DOHH2 (cell line): Measurements from ENCODE around the gene ZNF135.

ENCODE experiments used
- EZH2phosphoT487 ChIP-seq: fragments of 200-600 bp; sonication (generic); IDR thresholded peaks from 2 replicates; pipeline ENCODE4 v1.6.1; 2017; ENCODE audit warnings: borderline replicate concordance, mild to moderate bottlenecking, antibody characterized with exemption, low read length, moderate library complexity, mixed read lengths
- TF ChIP-seq, protein P1 (sequence below): fragments of 200-600 bp; sonication (generic); IDR thresholded peaks from one replicate; pipeline ENCODE4 v1.5.1; 2014; ENCODE audit warnings: antibody characterized with exemption, mild to moderate bottlenecking, low read depth, low read length; ENCODE audit not compliant: poor library complexity, severe bottlenecking

DNA sequence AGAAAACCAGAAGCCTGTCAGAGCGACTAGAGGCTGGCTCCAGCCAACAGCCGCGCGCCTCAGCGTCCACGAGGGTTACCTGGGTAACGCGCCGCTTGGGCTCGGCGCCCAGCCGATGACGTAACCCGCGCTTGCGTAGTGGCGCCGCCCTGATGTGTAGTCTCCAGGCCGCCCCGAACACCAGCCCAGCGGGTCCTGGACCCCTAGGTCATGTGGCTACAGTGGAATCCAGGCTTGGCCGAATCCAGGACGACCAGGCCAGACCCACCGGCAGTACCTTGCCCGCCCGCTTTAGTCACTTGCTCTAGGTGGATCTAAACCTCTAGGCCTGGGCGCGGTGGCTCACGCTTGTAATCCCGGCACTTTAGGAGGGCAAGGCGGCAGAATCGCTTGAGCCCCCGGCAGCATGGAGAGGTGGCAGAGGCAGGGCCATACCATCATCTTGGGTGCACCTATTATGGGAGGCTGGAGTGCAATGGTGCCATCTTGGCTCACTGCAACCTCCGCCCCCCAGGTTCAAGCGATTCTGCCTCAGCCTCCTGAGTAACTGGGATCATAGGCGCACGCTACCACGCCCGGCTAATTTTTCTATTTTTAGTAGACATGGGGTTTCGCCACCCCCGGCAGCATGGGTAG is 49.3 kb upstream of the ZNF135 start:
- TF ChIP-seq, protein P1, sequence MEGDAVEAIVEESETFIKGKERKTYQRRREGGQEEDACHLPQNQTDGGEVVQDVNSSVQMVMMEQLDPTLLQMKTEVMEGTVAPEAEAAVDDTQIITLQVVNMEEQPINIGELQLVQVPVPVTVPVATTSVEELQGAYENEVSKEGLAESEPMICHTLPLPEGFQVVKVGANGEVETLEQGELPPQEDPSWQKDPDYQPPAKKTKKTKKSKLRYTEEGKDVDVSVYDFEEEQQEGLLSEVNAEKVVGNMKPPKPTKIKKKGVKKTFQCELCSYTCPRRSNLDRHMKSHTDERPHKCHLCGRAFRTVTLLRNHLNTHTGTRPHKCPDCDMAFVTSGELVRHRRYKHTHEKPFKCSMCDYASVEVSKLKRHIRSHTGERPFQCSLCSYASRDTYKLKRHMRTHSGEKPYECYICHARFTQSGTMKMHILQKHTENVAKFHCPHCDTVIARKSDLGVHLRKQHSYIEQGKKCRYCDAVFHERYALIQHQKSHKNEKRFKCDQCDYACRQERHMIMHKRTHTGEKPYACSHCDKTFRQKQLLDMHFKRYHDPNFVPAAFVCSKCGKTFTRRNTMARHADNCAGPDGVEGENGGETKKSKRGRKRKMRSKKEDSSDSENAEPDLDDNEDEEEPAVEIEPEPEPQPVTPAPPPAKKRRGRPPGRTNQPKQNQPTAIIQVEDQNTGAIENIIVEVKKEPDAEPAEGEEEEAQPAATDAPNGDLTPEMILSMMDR = no peak
- no peak for TF ChIP-seq EZH2phosphoT487
